ENCODE results near the gene APIP. TPM values are rescaled to one million over a fixed set of nuclear protein-coding genes. Genes with fewer than 3 reads are reported as not detected.

APIP gene
- total RNA-seq, 1 donor from 2014 or later = 25.1 TPM

GRCh38 chr11:34928960-34929680 is 12.9 kb upstream of the APIP start:
- Mint-ChIP-seq H3K36me3 (ENCODE audit: low read depth) (peaks cover 9% of the 10 kb centered on the region), H3K9me3 (no peaks in the 10 kb centered on the region), H3K4me3 (no peak overlapping the region), H3K4me1 (peaks cover 25% of the 10 kb centered on the region), H3K27ac (ENCODE audit: unreplicated experiment) (no peak overlapping the region), H3K27me3 (ENCODE audit: low read depth) (no peaks in the 10 kb centered on the region)
- DNase-seq (ENCODE audit: low read depth, low spot score) = no peak
- no peak for TF ChIP-seq CTCF (conservative IDR thresholded peaks at IDR 0.05)

- no peak for DNase-seq (ENCODE audit: low read depth, low spot score)
- H3K9me3 Mint-ChIP-seq = no peaks in the 10 kb centered on the region
- peaks cover 25% of the 10 kb centered on the region for H3K4me1 Mint-ChIP-seq
- no peak overlapping the region for H3K4me3 Mint-ChIP-seq
- peaks cover 7% of the 10 kb centered on the region for H3K36me3 Mint-ChIP-seq (ENCODE audit: low read depth)
- H3K27me3 Mint-ChIP-seq (ENCODE audit: low read depth) = no peaks in the 10 kb centered on the region
- TF ChIP-seq CTCF (conservative IDR thresholded peaks at IDR 0.05) = no peak
- H3K27ac Mint-ChIP-seq (ENCODE audit: unreplicated experiment) = no peak overlapping the region
These were observed 12.2 kb upstream of the APIP start for GRCh38 chr11:34928268-34928959.

GRCh38 chr11:34926831-34927132 is 10.6 kb upstream of the APIP start:
- Mint-ChIP-seq H3K4me1 (peaks cover 25% of the 10 kb centered on the region), H3K27ac (ENCODE audit: unreplicated experiment) (no peak overlapping the region), H3K9me3 (no peaks in the 10 kb centered on the region), H3K4me3 (no peak overlapping the region), H3K36me3 (ENCODE audit: low read depth) (peaks cover 7% of the 10 kb centered on the region), H3K27me3 (ENCODE audit: low read depth) (no peaks in the 10 kb centered on the region)
- DNase-seq (ENCODE audit: low read depth, low spot score) = no peak
- TF ChIP-seq CTCF (conservative IDR thresholded peaks at IDR 0.05) = no peak

- no peak overlapping the region for H3K4me3 Mint-ChIP-seq
- H3K9me3 Mint-ChIP-seq = no peaks in the 10 kb centered on the region
- peaks cover 7% of the 10 kb centered on the region for H3K36me3 Mint-ChIP-seq (ENCODE audit: low read depth)
- H3K27me3 Mint-ChIP-seq (ENCODE audit: low read depth) = no peaks in the 10 kb centered on the region
- H3K27ac Mint-ChIP-seq (ENCODE audit: unreplicated experiment) = no peak overlapping the region
- no peak for DNase-seq (ENCODE audit: low read depth, low spot score)
- peaks cover 25% of the 10 kb centered on the region for H3K4me1 Mint-ChIP-seq
- TF ChIP-seq CTCF (conservative IDR thresholded peaks at IDR 0.05) = peak; percentile 90
These were observed 10.1 kb upstream of the APIP start for GRCh38 chr11:34926101-34926830.

GRCh38 chr11:34924714-34925113 is 8.5 kb upstream of the APIP start:
- TF ChIP-seq CTCF (conservative IDR thresholded peaks at IDR 0.05) = no peak
- H3K27me3 Mint-ChIP-seq (ENCODE audit: low read depth) = no peaks in the 10 kb centered on the region
- H3K4me1 Mint-ChIP-seq = peaks cover 17% of the 10 kb centered on the region
- no peak overlapping the region for H3K27ac Mint-ChIP-seq (ENCODE audit: unreplicated experiment)
- peaks cover 2% of the 10 kb centered on the region for H3K36me3 Mint-ChIP-seq (ENCODE audit: low read depth)
- H3K9me3 Mint-ChIP-seq = no peaks in the 10 kb centered on the region
- H3K4me3 Mint-ChIP-seq = no peak overlapping the region
- no peak for DNase-seq (ENCODE audit: low read depth, low spot score)
